Psoas muscle (tissue), 8 donors: Measurements from ENCODE around the gene NPPA. TPM values are rescaled to one million over a fixed set of nuclear protein-coding genes. Genes with fewer than 3 reads are reported as not detected.

Experiments
- ATAC-seq, 4 donors: fragments of 200-7000 bp; cut with Tn5 transposase; one replicate each; pipeline ENCODE4 v1.9.1; 2020; ENCODE audit warnings: moderate library complexity in 3 of 4, mild to moderate bottlenecking in 2 of 4
- DNase-seq, 2 donors: peaks; one replicate each; pipeline ENCODE4 v3.0.0-alpha.2; 2020
- H3K27ac ChIP-seq: fragments of 200-600 bp; one replicate; pipeline ENCODE4 v1.8.0; 2022
- H3K27me3 ChIP-seq, 3 donors: fragments of 200-600 bp in 1 of 3; one replicate each; pipeline versions ENCODE4 v1.6.1 to v1.8.0; 2013 to 2022; ENCODE audit warnings: low read length in 2 of 3, mild to moderate bottlenecking in 2 of 3, moderate library complexity in 1 of 3; ENCODE audit not compliant: insufficient read depth in 3 of 3
- H3K36me3 ChIP-seq, 2 donors: fragments of 200-600 bp in 1 of 2; one replicate each; pipeline versions ENCODE4 v1.6.1 to v1.8.0; 2013 to 2022; ENCODE audit warnings: low read depth in 1 of 2, mild to moderate bottlenecking in 1 of 2, moderate library complexity in 1 of 2; ENCODE audit not compliant: insufficient read depth in 1 of 2
- H3K4me1 ChIP-seq: fragments of 200-600 bp; one replicate; pipeline ENCODE4 v1.8.0; 2022
- H3K4me3 ChIP-seq: fragments of 200-600 bp; one replicate; pipeline ENCODE4 v1.8.0; 2022; ENCODE audit warnings: mild to moderate bottlenecking
- H3K9me3 ChIP-seq: fragments of 200-600 bp; one replicate; pipeline ENCODE4 v1.8.0; 2022
- CTCF ChIP-seq: fragments of 200-600 bp; IDR thresholded peaks from one replicate; pipeline ENCODE4 v1.8.0; 2022; ENCODE audit warnings: antibody characterized with exemption
- WGBS, 3 donors: extraction: QIAGEN DNeasy Blood & Tissue Kit; methylation state at CpG; one replicate each; pipeline versions ENCODE4 v1.1.6 to v1.1.7; 2013; 5-methylcytosine and 5-hydroxymethylcytosine counted together
- intact Hi-C, 2 donors: fragments of 100-400 bp; cut with DNase I; formaldehyde crosslinking; loops; one replicate each; pipeline versions ENCODE4 v1.11.0 to v1.14.2; 2022
- polyA plus RNA-seq, 3 donors: library from polyadenylated mRNA; stranded (reverse); fragments of 200-250 nt; gene quantifications; one replicate each; pipeline ENCODE4 v1.2.3, GENCODE V29; 2013
- total RNA-seq, 4 donors: library from RNA; stranded (reverse); fragmentation: NEBNext Ultra II Directional in 2 of 4; extraction: Animal tissue kit (Norgen Biotek cat#: 25700) in 2 of 4; gene quantifications; one replicate each; pipeline versions ENCODE4 v1.2.1 to v1.2.4, GENCODE V29; 2021 to 2023
- donor health status: healthy with polysubstance abuse.
- donor health status: DM: no; HTN: no; CAD: no; lungs with moderate emphysema.
- donor health status: Bipolar disorder and iron deficiency.
- donor health status: healthy.
- donor health status: DM: yes; HTN: yes; CAD: no.
- donor health status: DM: no; HTN: no; CAD: no.
- donor health status: DM: no; HTN: no; CAD: no.
- donor health status: DM: yes; HTN: yes; CAD: no.

The NPPA gene
- total and polyA plus RNA-seq, 7 donors = 0.08 to 3.6 (median 0.54) TPM

- H3K36me3 ChIP-seq = peaks cover 11 to 100% of the 10 kb centered on the region in 2 donors
- H3K9me3 ChIP-seq = no peaks in the 10 kb centered on the region
- DNase-seq = peak; percentile 68 to 90
- H3K4me1 ChIP-seq = no peaks in the 10 kb centered on the region
- H3K4me3 ChIP-seq = no peak overlapping the region
- ATAC-seq = peak; percentile 89 to 95 (median 92)
- intact Hi-C loops = loop anchor here (1.0 to 2.0 kb wide), 2 partner anchors 56 to 128 kb away; no protein-coding TSS in a partner anchor
- H3K27me3 ChIP-seq = no peaks in the 10 kb centered on the region
- 62 to 68% (median 62%) methylated on average over 40 of the region's 40 CpGs for WGBS, 3 donors
- peak; percentile 99 for TF ChIP-seq CTCF
- no peak overlapping the region for H3K27ac ChIP-seq
Measured at GRCh38 chr1:11838349-11839272, 9.0 kb downstream of the NPPA start.

- no peak for TF ChIP-seq CTCF
- no peak overlapping the region for H3K27ac ChIP-seq
- DNase-seq (no peak), ATAC-seq (peak in 1 of 4 donors; percentile 12)
- H3K9me3 ChIP-seq = no peaks in the 10 kb centered on the region
- intact Hi-C loops = loop anchor here (1.0 to 2.0 kb wide), 3 partner anchors 56 to 131 kb away; no protein-coding TSS in a partner anchor
- H3K36me3 ChIP-seq = peaks cover 11 to 100% of the 10 kb centered on the region in 2 donors
- H3K4me3 ChIP-seq = no peak overlapping the region
- H3K27me3 ChIP-seq = no peaks in the 10 kb centered on the region
- no peaks in the 10 kb centered on the region for H3K4me1 ChIP-seq
- WGBS, 3 donors = 85 to 87% (median 87%) methylated on average over 11 of the region's 11 CpGs
Measured at GRCh38 chr1:11837767-11838348, 9.7 kb downstream of the NPPA start.

- ATAC-seq = no peak
- Histone ChIP-seq H3K27ac (no peak overlapping the region), H3K4me1 (no peaks in the 10 kb centered on the region), H3K4me3 (no peak overlapping the region), H3K9me3 (no peaks in the 10 kb centered on the region), H3K36me3 (peaks cover 11 to 100% of the 10 kb centered on the region in 2 donors), H3K27me3 (no peaks in the 10 kb centered on the region)
- no peak for DNase-seq
- TF ChIP-seq CTCF = no peak
- 83 to 91% (median 85%) methylated on average over 36 of the region's 36 CpGs for WGBS, 3 donors
- intact Hi-C loops = loop anchor here in 1 of 2 donors (2.0 kb wide), 1 partner anchor 132 kb away; no protein-coding TSS in a partner anchor
Measured at GRCh38 chr1:11836955-11837766, 10.4 kb downstream of the NPPA start.

GRCh38 chr1:11835441-11836225 is 11.9 kb downstream of the NPPA start:
- ATAC-seq (no peak), DNase-seq (no peak)
- Histone ChIP-seq H3K9me3 (no peaks in the 10 kb centered on the region), H3K4me3 (no peak overlapping the region), H3K27me3 (no peaks in the 10 kb centered on the region), H3K36me3 (peaks cover 11 to 100% of the 10 kb centered on the region in 2 donors), H3K4me1 (no peaks in the 10 kb centered on the region), H3K27ac (no peak overlapping the region)
- 93 to 94% (median 93%) methylated on average over 28 of the region's 28 CpGs for WGBS, 3 donors
- no peak for TF ChIP-seq CTCF
- intact Hi-C loops = loop anchor here in 1 of 2 donors (2.0 kb wide), 1 partner anchor 133 kb away; no protein-coding TSS in a partner anchor
